GM12878 (cell line): Measurements from ENCODE around the gene AGXT. TPM values are rescaled to one million over a fixed set of nuclear protein-coding genes. Genes with fewer than 3 reads are reported as not detected.

Source experiments
- ATAC-seq: fragments of 200-7000 bp; cut with Tn5 transposase; 3 replicates; pipeline ENCODE4 v1.9.1; 2020; ENCODE audit warnings: mild to moderate bottlenecking, moderate library complexity
- BruUV-seq: library from RNA; stranded (reverse); fragments of 400-500 nt; replicated peaks from 2 replicates; lab custom pipeline; 2021; lab: Mats Ljungman, UMichigan
- CTCF ChIA-PET: fragments of 300-600 bp; sonication (Branson Sonifier 250); formaldehyde crosslinking; extraction: SDS; loops from one replicate; lab custom pipeline; 2021; ENCODE audit warnings: inconsistent platforms; lab: Yijun Ruan, JAX
- POLR2A ChIA-PET: fragments of 350-600 bp; formaldehyde crosslinking; extraction: SDS; loops from one replicate; lab custom pipeline; 2021; ENCODE audit warnings: inconsistent platforms; lab: Charles Lee
- RAD21 ChIA-PET: fragments of 300-600 bp; sonication (Branson Sonifier 250); formaldehyde crosslinking; loops from one replicate; lab custom pipeline; 2023; ENCODE audit warnings: antibody characterized with exemption; ENCODE audit not compliant: unreplicated experiment; lab: Charles Lee
- SMC1A ChIA-PET: fragments of 300-600 bp; sonication (Branson Sonifier 250); formaldehyde crosslinking; loops from one replicate; lab custom pipeline; 2023; ENCODE audit not compliant: unreplicated experiment, uncharacterized antibody; lab: Charles Lee
- DNase-seq: peaks from one replicate; pipeline ENCODE4 v3.0.0-alpha.2; 2011; ENCODE audit warnings: low read depth, low spot score
- FAIRE-seq: peaks from 3 replicates; lab custom pipeline; 2011; peaks lifted over from hg19 to GRCh38; lab: Jason Lieb, UNC
- H2AFZ ChIP-seq: 2 replicates; pipeline ENCODE4 v1.6.0; 2011; ENCODE audit warnings: low read depth, low read length, control low read depth; ENCODE audit not compliant: control insufficient read depth
- H3K27ac ChIP-seq: 2 replicates; pipeline ENCODE4 v1.5.1; 2011; ENCODE audit warnings: control low read depth; ENCODE audit not compliant: control insufficient read depth, insufficient read depth
- H3K27me3 ChIP-seq, 2 experiments: replicated peaks in 1 of 2; 2 replicates each; pipeline versions ENCODE4 v1.6.0 to v1.6.1; 2011; ENCODE audit warnings: low read length in 1 of 2; ENCODE audit not compliant: control insufficient read depth in 2 of 2, insufficient read depth in 2 of 2
- H3K36me3 ChIP-seq, 2 experiments: 2 replicates each; pipeline ENCODE4 v1.5.1; 2011; ENCODE audit warnings: low read length in 1 of 2; ENCODE audit not compliant: control insufficient read depth in 2 of 2, insufficient read depth in 2 of 2
- H3K4me1 ChIP-seq: 2 replicates; pipeline ENCODE4 v1.6.1; 2011; ENCODE audit warnings: mild to moderate bottlenecking, low read length, moderate library complexity, mixed read lengths; ENCODE audit not compliant: control insufficient read depth, insufficient read depth
- H3K4me2 ChIP-seq: 2 replicates; pipeline ENCODE4 v1.6.0; 2011; ENCODE audit warnings: control low read depth; ENCODE audit not compliant: control insufficient read depth, insufficient read depth
- H3K4me3 ChIP-seq: fragments of 200-600 bp; sonication (generic); 2 replicates; pipeline ENCODE4 v1.5.1; 2016
- H3K79me2 ChIP-seq: 2 replicates; pipeline ENCODE4 v1.6.0; 2011; ENCODE audit warnings: low read length; ENCODE audit not compliant: control insufficient read depth, insufficient read depth
- H3K9ac ChIP-seq: 2 replicates; pipeline ENCODE4 v1.8.0; 2011; ENCODE audit warnings: low read length, control low read depth, mixed read lengths; ENCODE audit not compliant: control insufficient read depth, insufficient read depth
- H3K9me3 ChIP-seq: replicated peaks from 3 replicates; pipeline ENCODE4 v1.5.1; 2011; ENCODE audit warnings: mild to moderate bottlenecking, low read length; ENCODE audit not compliant: control insufficient read depth, insufficient read depth
- H4K20me1 ChIP-seq: 2 replicates; pipeline ENCODE4 v1.6.0; 2011; ENCODE audit not compliant: control insufficient read depth, insufficient read depth
- BMI1 ChIP-seq: fragments of 450-650 bp; IDR thresholded peaks from 2 replicates; pipeline ENCODE4 v1.6.1; 2016; ENCODE audit warnings: mild to moderate bottlenecking, moderate library complexity, borderline replicate concordance
- CBX5 ChIP-seq: sonication (generic); IDR thresholded peaks from 2 replicates; pipeline ENCODE4 v1.6.1; 2016; ENCODE audit warnings: low read depth, moderate library complexity, mild to moderate bottlenecking, inconsistent platforms
- CEBPB ChIP-seq, 2 experiments: fragments of 150-350 bp in 1 of 2; IDR thresholded peaks; 2 replicates each; pipeline ENCODE4 v1.6.1; 2012 to 2014; ENCODE audit warnings: low read depth in 2 of 2, low read length in 2 of 2, borderline replicate concordance in 1 of 2, inconsistent platforms in 1 of 2
- CHD4 ChIP-seq: fragments of 200-600 bp; sonication (generic); IDR thresholded peaks from 2 replicates; pipeline ENCODE4 v1.6.1; 2016; ENCODE audit warnings: mild to moderate bottlenecking
- JUNB ChIP-seq: IDR thresholded peaks from 2 replicates; pipeline ENCODE4 v1.6.1; 2016; ENCODE audit warnings: antibody characterized with exemption, mild to moderate bottlenecking
- NBN ChIP-seq: fragments of 450-650 bp; IDR thresholded peaks from 2 replicates; pipeline ENCODE4 v1.6.1; 2016
- NFXL1 ChIP-seq: fragments of 450-650 bp; IDR thresholded peaks from 2 replicates; pipeline ENCODE4 v1.6.1; 2017; ENCODE audit warnings: antibody characterized with exemption, mild to moderate bottlenecking, borderline replicate concordance
- SMAD1 ChIP-seq: fragments of 450-650 bp; IDR thresholded peaks from 2 replicates; pipeline ENCODE4 v1.6.1; 2018; ENCODE audit warnings: mild to moderate bottlenecking, low read depth; ENCODE audit not compliant: partially characterized antibody
- TAF1 ChIP-seq: IDR thresholded peaks from 2 replicates; pipeline ENCODE4 v1.6.1; 2011; ENCODE audit warnings: mild to moderate bottlenecking, low read depth, low read length, borderline replicate concordance
- TCF3 ChIP-seq: IDR thresholded peaks from 2 replicates; pipeline ENCODE4 v1.6.1; 2012; ENCODE audit warnings: low read depth, mild to moderate bottlenecking, low read length, borderline replicate concordance; ENCODE audit not compliant: insufficient read depth
- WRNIP1 ChIP-seq: IDR thresholded peaks from 2 replicates; pipeline ENCODE4 v1.6.1; 2011; ENCODE audit warnings: low read depth, low read length, improper control_type of control experiment, borderline replicate concordance
- YY1 ChIP-seq: IDR thresholded peaks from 2 replicates; pipeline ENCODE4 v1.6.1; 2011; ENCODE audit warnings: low read depth, mild to moderate bottlenecking, low read length
- ZBED1 ChIP-seq: IDR thresholded peaks from 2 replicates; pipeline ENCODE4 v1.6.1; 2016; ENCODE audit warnings: borderline replicate concordance
- ZNF384 ChIP-seq: IDR thresholded peaks from 2 replicates; pipeline ENCODE4 v1.6.1; 2012; ENCODE audit warnings: low read depth, mild to moderate bottlenecking, low read length, improper control_type of control experiment, borderline replicate concordance
- ZZZ3 ChIP-seq: IDR thresholded peaks from 2 replicates; pipeline ENCODE4 v1.6.1; 2011; ENCODE audit warnings: low read depth; ENCODE audit not compliant: control insufficient read depth, insufficient read length
- WGBS: methylation state at CpG from one replicate; pipeline ENCODE4 v1.1.6; 2016; ENCODE audit warnings: low lambda C conversion rate; ENCODE audit not compliant: insufficient replicate concordance, insufficient coverage; ENCODE audit errors: missing lambda C conversion rate; 5-methylcytosine and 5-hydroxymethylcytosine counted together
- in situ Hi-C: fragments of 300-500 bp; cut with MboI; formaldehyde crosslinking; loops from 9 replicates; pipeline ENCODE4 v1.14.3; 2018; ENCODE audit warnings: mixed read lengths
- intact Hi-C: fragments of 100-400 bp; cut with micrococcal nuclease; formaldehyde crosslinking; loops from one replicate; pipeline ENCODE4 v1.14.2; 2022; ENCODE audit not compliant: unreplicated experiment
- polyA plus RNA-seq, 11 experiments: library from polyadenylated mRNA; depleted of rRNA in 4 of 11; unstranded in 6 of 11; stranded (reverse) in 5 of 11; fragments of >200 nt; fragmentation: Nextera tagmentation in 4 of 11; fragmentation: Illumina TruSeq in 1 of 11; extraction: Ambion mirVana in 4 of 11; extraction: Trizol in 1 of 11; gene quantifications; 1 replicate in 1 of 11; 2 replicates in 10 of 11; pipeline versions ENCODE4 v1.2.1 to v1.2.3, GENCODE V29; 2011 to 2016; ENCODE audit warnings: inconsistent platforms in 2 of 11, missing spikeins in 2 of 11, low read depth in 1 of 11
- total RNA-seq, 4 experiments: library from RNA; depleted of rRNA in 3 of 4; stranded (reverse); fragments of >200 nt in 3 of 4; fragmentation: Illumina TruSeq in 1 of 4; extraction: Trizol in 1 of 4; gene quantifications; 2 replicates each; pipeline versions ENCODE4 v1.2.1 to v1.2.3, GENCODE V29; 2013 to 2021
- TF ChIP-seq, protein P1 (sequence below): fragments of 450-650 bp; IDR thresholded peaks from 2 replicates; pipeline ENCODE4 v1.6.1; 2017; ENCODE audit warnings: mild to moderate bottlenecking, low read depth, inconsistent platforms; ENCODE audit not compliant: poor library complexity, severe bottlenecking
- TF ChIP-seq, protein P2 (sequence below), 3 experiments: IDR thresholded peaks in 2 of 3; conservative IDR thresholded peaks in 1 of 3; 2 replicates each; pipeline ENCODE4 v1.5.1; 2011; ENCODE audit warnings: low read depth in 3 of 3, low read length in 3 of 3, mild to moderate bottlenecking in 3 of 3, control low read depth in 2 of 3, moderate library complexity in 2 of 3, inconsistent platforms in 1 of 3, mixed read lengths in 1 of 3; ENCODE audit not compliant: control insufficient read depth in 2 of 3, insufficient read depth in 1 of 3; ENCODE audit errors: extremely low read depth in 1 of 3
- TF ChIP-seq, protein P3 (sequence below): IDR thresholded peaks from 2 replicates; pipeline ENCODE4 v1.6.1; 2011; ENCODE audit warnings: low read depth, low read length, improper control_type of control experiment, borderline replicate concordance

The AGXT gene
- total and polyA plus RNA-seq, 10 of the 15 experiments (the other 5 are each of a cell fraction or from before 2014, with no cell fraction given) = 0.18 TPM; not detected in 9

DNA sequence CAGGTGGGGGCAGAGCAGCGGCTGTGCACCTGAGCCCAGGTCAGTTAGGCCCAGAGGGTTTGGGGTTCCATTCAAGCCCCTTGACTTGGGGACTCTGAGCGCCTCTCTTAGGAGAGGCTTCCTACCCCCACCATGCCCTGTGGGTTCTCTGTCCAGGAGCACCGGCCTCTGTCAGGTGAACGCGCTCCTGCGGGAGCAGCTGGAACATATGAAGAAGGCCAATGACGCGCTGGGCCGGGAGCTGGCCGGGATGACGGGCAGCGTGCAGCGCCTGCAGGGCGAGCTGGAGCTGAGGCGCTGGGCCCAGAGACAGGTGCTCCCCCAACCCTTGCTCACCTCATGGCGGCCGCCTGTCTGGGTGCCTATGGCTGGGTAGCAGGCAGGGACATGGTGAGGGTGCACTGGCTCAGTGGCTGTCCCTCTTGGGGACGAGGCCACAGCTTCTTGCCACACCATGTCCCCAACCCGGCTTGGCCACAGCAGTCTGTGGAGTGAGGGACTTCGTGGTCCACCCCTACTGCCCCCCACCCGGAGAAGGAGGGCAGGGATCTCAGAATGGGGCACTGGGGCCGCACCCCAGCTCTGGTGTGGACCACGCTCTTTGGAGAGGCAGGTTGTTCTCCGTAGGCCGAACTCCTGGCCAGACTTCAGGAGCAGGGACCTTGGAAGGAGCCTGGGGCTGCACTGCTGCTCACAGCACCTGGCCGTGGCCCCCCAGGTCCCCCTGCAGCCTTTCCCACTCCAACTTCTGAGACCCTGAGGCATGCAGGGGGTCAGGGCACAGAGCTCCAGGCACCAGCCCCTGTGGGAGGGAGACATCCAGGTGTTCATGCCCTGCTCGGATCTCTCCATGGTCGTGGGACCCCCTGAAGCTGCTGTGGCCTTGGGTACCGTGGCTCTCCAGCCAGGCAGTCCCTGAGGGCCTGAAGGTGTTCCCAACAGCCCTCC is 57.2 kb downstream of the AGXT start:
- no peaks in the 10 kb centered on the region; the same call in 2 of the 3 replicates for H3K9me3 ChIP-seq
- TF ChIP-seq SMAD1 (no peak), NBN (no peak), ZBED1 (no peak), YY1 (no peak), NFXL1 (no peak), TCF3 (no peak), BMI1 (no peak), CHD4 (no peak), CBX5 (no peak), WRNIP1 (no peak), CEBPB (IDR thresholded peaks at IDR 0.05; ENCODE audit: borderline replicate concordance in 1 of 2, low read depth in 2 of 2, low read length in 2 of 2) (no peak), JUNB (no peak), TAF1 (no peak), ZZZ3 (no peak), ZNF384 (no peak)
- TF ChIP-seq, protein P1, sequence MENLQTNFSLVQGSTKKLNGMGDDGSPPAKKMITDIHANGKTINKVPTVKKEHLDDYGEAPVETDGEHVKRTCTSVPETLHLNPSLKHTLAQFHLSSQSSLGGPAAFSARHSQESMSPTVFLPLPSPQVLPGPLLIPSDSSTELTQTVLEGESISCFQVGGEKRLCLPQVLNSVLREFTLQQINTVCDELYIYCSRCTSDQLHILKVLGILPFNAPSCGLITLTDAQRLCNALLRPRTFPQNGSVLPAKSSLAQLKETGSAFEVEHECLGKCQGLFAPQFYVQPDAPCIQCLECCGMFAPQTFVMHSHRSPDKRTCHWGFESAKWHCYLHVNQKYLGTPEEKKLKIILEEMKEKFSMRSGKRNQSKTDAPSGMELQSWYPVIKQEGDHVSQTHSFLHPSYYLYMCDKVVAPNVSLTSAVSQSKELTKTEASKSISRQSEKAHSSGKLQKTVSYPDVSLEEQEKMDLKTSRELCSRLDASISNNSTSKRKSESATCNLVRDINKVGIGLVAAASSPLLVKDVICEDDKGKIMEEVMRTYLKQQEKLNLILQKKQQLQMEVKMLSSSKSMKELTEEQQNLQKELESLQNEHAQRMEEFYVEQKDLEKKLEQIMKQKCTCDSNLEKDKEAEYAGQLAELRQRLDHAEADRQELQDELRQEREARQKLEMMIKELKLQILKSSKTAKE = no peak
- TF ChIP-seq, protein P2, sequence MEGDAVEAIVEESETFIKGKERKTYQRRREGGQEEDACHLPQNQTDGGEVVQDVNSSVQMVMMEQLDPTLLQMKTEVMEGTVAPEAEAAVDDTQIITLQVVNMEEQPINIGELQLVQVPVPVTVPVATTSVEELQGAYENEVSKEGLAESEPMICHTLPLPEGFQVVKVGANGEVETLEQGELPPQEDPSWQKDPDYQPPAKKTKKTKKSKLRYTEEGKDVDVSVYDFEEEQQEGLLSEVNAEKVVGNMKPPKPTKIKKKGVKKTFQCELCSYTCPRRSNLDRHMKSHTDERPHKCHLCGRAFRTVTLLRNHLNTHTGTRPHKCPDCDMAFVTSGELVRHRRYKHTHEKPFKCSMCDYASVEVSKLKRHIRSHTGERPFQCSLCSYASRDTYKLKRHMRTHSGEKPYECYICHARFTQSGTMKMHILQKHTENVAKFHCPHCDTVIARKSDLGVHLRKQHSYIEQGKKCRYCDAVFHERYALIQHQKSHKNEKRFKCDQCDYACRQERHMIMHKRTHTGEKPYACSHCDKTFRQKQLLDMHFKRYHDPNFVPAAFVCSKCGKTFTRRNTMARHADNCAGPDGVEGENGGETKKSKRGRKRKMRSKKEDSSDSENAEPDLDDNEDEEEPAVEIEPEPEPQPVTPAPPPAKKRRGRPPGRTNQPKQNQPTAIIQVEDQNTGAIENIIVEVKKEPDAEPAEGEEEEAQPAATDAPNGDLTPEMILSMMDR (IDR thresholded peaks at IDR 0.05 in 2 of 3, conservative IDR thresholded peaks at IDR 0.05 in 1 of 3; ENCODE audit: control insufficient read depth in 2 of 3, extremely low read depth in 1 of 3, insufficient read depth in 1 of 3, low read depth in 3 of 3, low read length in 3 of 3) = no peak
- TF ChIP-seq, protein P3, sequence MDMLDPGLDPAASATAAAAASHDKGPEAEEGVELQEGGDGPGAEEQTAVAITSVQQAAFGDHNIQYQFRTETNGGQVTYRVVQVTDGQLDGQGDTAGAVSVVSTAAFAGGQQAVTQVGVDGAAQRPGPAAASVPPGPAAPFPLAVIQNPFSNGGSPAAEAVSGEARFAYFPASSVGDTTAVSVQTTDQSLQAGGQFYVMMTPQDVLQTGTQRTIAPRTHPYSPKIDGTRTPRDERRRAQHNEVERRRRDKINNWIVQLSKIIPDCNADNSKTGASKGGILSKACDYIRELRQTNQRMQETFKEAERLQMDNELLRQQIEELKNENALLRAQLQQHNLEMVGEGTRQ = no peak
- ChIA-PET POLR2A (no interaction called here), SMC1A (no interaction called here), RAD21 (no interaction called here), CTCF (no interaction called here)
- peaks cover 0 to 2% of the 10 kb centered on the region in 2 experiments; a peak in 2 of 4 replicates for H3K27me3 ChIP-seq
- H3K4me2 ChIP-seq = no peak overlapping the region
- no peak for DNase-seq
- H3K4me1 ChIP-seq = no peaks in the 10 kb centered on the region
- WGBS = 70% methylated on average over 29 of the region's 29 CpGs
- H3K9ac ChIP-seq = no peak overlapping the region
- H3K4me3 ChIP-seq = no peak overlapping the region
- in situ Hi-C loops (no loop called here), intact Hi-C loops (no loop called here)
- H3K36me3 ChIP-seq = no peaks in the 10 kb centered on the region
- no peak overlapping the region for H2AFZ ChIP-seq
- FAIRE-seq = no peak
- H3K79me2 ChIP-seq = no peaks in the 10 kb centered on the region
- ATAC-seq = peak; percentile 20; the same call in 2 of the 3 replicates
- H3K27ac ChIP-seq = no peak overlapping the region
- BruUV-seq = no TSS peak
- H4K20me1 ChIP-seq = no peaks in the 10 kb centered on the region
